ENCODE results near the gene CUL9.

CUL9 gene

GRCh38 chr6:43200541-43200940, 18.5 kb downstream of the CUL9 start:
- no peak for DNase-seq (ENCODE audit: low read depth)

- no peak for DNase-seq (ENCODE audit: low read depth)
Measured at GRCh38 chr6:43202451-43202850, 20.5 kb downstream of the CUL9 start.

- no peak for DNase-seq (ENCODE audit: low read depth)
Measured at GRCh38 chr6:43203029-43203717, 21.2 kb downstream of the CUL9 start.

GRCh38 chr6:43203718-43204095, 21.7 kb downstream of the CUL9 start:
- DNase-seq (ENCODE audit: low read depth), result no peak

- no peak for DNase-seq (ENCODE audit: low read depth)
Measured at GRCh38 chr6:43204271-43205105, 22.5 kb downstream of the CUL9 start.

GRCh38 chr6:43205849-43206248, 23.9 kb downstream of the CUL9 start:
- DNase-seq (ENCODE audit: low read depth), result no peak

GRCh38 chr6:43207286-43207685, 25.3 kb downstream of the CUL9 start:
- DNase-seq (ENCODE audit: low read depth), result no peak

- no peak for DNase-seq (ENCODE audit: low read depth)
Measured at GRCh38 chr6:43211955-43212354, 30.0 kb downstream of the CUL9 start.

GRCh38 chr6:43213431-43213830, 31.4 kb downstream of the CUL9 start:
- DNase-seq (ENCODE audit: low read depth), result no peak

- no peak for DNase-seq (ENCODE audit: low read depth)
Measured at GRCh38 chr6:43215066-43215465, 33.1 kb downstream of the CUL9 start.

- DNase-seq (ENCODE audit: low read depth), result no peak
Measured at GRCh38 chr6:43216200-43216599, 34.2 kb downstream of the CUL9 start.

GRCh38 chr6:43217351-43217750, 35.4 kb downstream of the CUL9 start:
- no peak for DNase-seq (ENCODE audit: low read depth)

- DNase-seq (ENCODE audit: low read depth), result no peak
Measured at GRCh38 chr6:43219119-43219518, 37.1 kb downstream of the CUL9 start.

GRCh38 chr6:43219814-43220213, 37.8 kb downstream of the CUL9 start:
- DNase-seq (ENCODE audit: low read depth), result no peak

GRCh38 chr6:43220439-43220951, 38.5 kb downstream of the CUL9 start:
- no peak for DNase-seq (ENCODE audit: low read depth)

GRCh38 chr6:43221046-43221972, 39.3 kb downstream of the CUL9 start:
- DNase-seq (ENCODE audit: low read depth), result no peak

GRCh38 chr6:43222418-43223059, 40.5 kb downstream of the CUL9 start:
- DNase-seq (ENCODE audit: low read depth), result no peak

- DNase-seq (ENCODE audit: low read depth), result no peak
Measured at GRCh38 chr6:43223175-43223574, 41.2 kb downstream of the CUL9 start.

- no peak for DNase-seq (ENCODE audit: low read depth)
Measured at GRCh38 chr6:43226192-43226851, 44.3 kb downstream of the CUL9 start.

- DNase-seq (ENCODE audit: low read depth), result peak; percentile 71
Measured at GRCh38 chr6:43228951-43229802, 47.2 kb downstream of the CUL9 start, which contains the start of gene DNPH1. Gene DNPH1 (minus strand): TSS chr6:43229481. CDS start chr6:43229456, 25 bp downstream.

Data from stimulated activated CD8-positive, alpha-beta memory T cell treated with anti-CD3 and anti-CD28 coated beads, Interleukin-12 subunit alpha, Interleukin-12 subunit beta, amount 100 ng/mL, for 4 hours (primary cell).